22Rv1 (cell line): Measurements from ENCODE around the gene HBA2.

Experiments used
- ZFX ChIP-seq: fragments of 450-650 bp; IDR thresholded peaks from 2 replicates; pipeline ENCODE4 v1.6.1; 2017; ENCODE audit warnings: antibody characterized with exemption, borderline replicate concordance
- TF ChIP-seq, protein P1 (sequence below): fragments of 450-650 bp; IDR thresholded peaks from 2 replicates; pipeline ENCODE4 v1.5.1; 2017; ENCODE audit warnings: mild to moderate bottlenecking

- TF ChIP-seq, protein P1, sequence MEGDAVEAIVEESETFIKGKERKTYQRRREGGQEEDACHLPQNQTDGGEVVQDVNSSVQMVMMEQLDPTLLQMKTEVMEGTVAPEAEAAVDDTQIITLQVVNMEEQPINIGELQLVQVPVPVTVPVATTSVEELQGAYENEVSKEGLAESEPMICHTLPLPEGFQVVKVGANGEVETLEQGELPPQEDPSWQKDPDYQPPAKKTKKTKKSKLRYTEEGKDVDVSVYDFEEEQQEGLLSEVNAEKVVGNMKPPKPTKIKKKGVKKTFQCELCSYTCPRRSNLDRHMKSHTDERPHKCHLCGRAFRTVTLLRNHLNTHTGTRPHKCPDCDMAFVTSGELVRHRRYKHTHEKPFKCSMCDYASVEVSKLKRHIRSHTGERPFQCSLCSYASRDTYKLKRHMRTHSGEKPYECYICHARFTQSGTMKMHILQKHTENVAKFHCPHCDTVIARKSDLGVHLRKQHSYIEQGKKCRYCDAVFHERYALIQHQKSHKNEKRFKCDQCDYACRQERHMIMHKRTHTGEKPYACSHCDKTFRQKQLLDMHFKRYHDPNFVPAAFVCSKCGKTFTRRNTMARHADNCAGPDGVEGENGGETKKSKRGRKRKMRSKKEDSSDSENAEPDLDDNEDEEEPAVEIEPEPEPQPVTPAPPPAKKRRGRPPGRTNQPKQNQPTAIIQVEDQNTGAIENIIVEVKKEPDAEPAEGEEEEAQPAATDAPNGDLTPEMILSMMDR, result no peak
- no peak for TF ChIP-seq ZFX
Observed at GRCh38 chr16:177981-178667, 5.4 kb downstream of the HBA2 start.
